Small intestine (tissue), 7 donors: ENCODE measurements around the gene DOCK2. TPM values are rescaled to one million over a fixed set of nuclear protein-coding genes. Genes with fewer than 3 reads are reported as not detected.
A peak's percentile ranks its signal among the peaks of the same experiment; 100 is the strongest.

Experiments used
- DNase-seq, 2 donors: peaks; one replicate each; pipeline versions ENCODE4 v3.0.0 to v3.0.0-alpha.2; 2013
- FAIRE-seq: peaks from 2 replicates; lab custom pipeline; 2012; peaks lifted over from hg19 to GRCh38; lab: Jason Lieb, UNC
- H3K27ac ChIP-seq, 3 donors: one replicate each; pipeline ENCODE4 v1.5.1; 2013; ENCODE audit warnings: low read length in 2 of 3, mild to moderate bottlenecking in 2 of 3, control low read depth in 1 of 3, inconsistent platforms in 1 of 3, low read depth in 1 of 3, moderate library complexity in 1 of 3
- H3K27me3 ChIP-seq, 3 donors: one replicate each; pipeline ENCODE4 v1.6.1; 2013; ENCODE audit warnings: low read length in 3 of 3, inconsistent platforms in 1 of 3; ENCODE audit not compliant: control insufficient read depth in 3 of 3, insufficient read depth in 3 of 3
- H3K36me3 ChIP-seq, 3 donors: one replicate each; pipeline ENCODE4 v1.6.1; 2013; ENCODE audit warnings: low read length in 3 of 3, inconsistent platforms in 1 of 3, low read depth in 1 of 3, mild to moderate bottlenecking in 1 of 3, moderate library complexity in 1 of 3; ENCODE audit not compliant: control insufficient read depth in 3 of 3, insufficient read depth in 2 of 3
- H3K4me1 ChIP-seq, 3 donors: one replicate each; pipeline ENCODE4 v1.6.1; 2013; ENCODE audit warnings: low read length in 2 of 3, inconsistent platforms in 1 of 3, low read depth in 1 of 3, mild to moderate bottlenecking in 1 of 3, moderate library complexity in 1 of 3; ENCODE audit not compliant: control insufficient read depth in 3 of 3, insufficient read depth in 2 of 3
- H3K4me3 ChIP-seq, 3 donors: one replicate each; pipeline ENCODE4 v1.5.1; 2013; ENCODE audit warnings: low read length in 3 of 3, control low read depth in 1 of 3, inconsistent platforms in 1 of 3, low read depth in 1 of 3, mild to moderate bottlenecking in 1 of 3, moderate library complexity in 1 of 3
- H3K9me3 ChIP-seq, 2 donors: one replicate each; pipeline ENCODE4 v1.6.1; 2013; ENCODE audit warnings: low read depth in 1 of 2, low read length in 1 of 2; ENCODE audit not compliant: control insufficient read depth in 2 of 2, insufficient read depth in 1 of 2
- WGBS, 3 donors: extraction: QIAGEN DNeasy Blood & Tissue Kit; methylation state at CpG; one replicate each; pipeline ENCODE4 v1.1.7; 2013; 5-methylcytosine and 5-hydroxymethylcytosine counted together
- polyA plus RNA-seq, 4 donors: library from polyadenylated mRNA; stranded (reverse) in 3 of 4; unstranded in 1 of 4; fragments of 200-250 nt in 3 of 4; fragments of 120-200 nt in 1 of 4; gene quantifications; one replicate each; pipeline versions ENCODE4 v1.2.1 to v1.2.3, GENCODE V29; 2013
- donor health status: healthy with polysubstance abuse.
- donor health status: control.
- donor health status: control.
- donor health status: Bipolar disorder and iron deficiency.
- donor health status: healthy.

The DOCK2 gene
- polyA plus RNA-seq, 4 donors = 1.3 to 5.9 (median 3.0) TPM

DNA sequence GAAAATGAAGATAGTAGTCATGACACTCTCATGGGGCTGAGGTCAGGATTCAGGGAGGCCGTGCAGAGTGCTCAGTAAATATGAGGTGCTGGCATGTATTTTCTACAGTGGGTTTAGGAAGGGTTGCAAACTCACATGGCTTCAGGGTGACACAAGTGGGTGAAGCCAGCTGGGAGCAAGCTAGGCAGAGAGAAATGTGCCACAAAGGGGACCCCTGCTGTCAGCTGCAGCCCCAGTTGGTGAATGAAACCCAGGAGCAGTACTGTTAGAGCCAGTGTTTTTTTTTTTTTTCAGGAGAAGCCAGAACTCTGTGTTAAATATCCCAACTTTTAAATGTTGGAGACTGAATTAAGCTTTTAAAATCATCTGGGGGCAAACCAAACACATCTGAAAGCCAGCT lies 267.9 kb downstream of the DOCK2 start:
- no peaks in the 10 kb centered on the region for H3K27me3 ChIP-seq
- H3K9me3 ChIP-seq = no peaks in the 10 kb centered on the region
- no peak overlapping the region for H3K4me3 ChIP-seq
- 33 to 81% (median 73%) methylated on average over 1 of the region's 1 CpG for WGBS, 3 donors
- H3K4me1 ChIP-seq = no peaks in the 10 kb centered on the region
- FAIRE-seq = no peak
- no peak for DNase-seq
- no peak overlapping the region for H3K27ac ChIP-seq
- H3K36me3 ChIP-seq = no peaks in the 10 kb centered on the region

DNA sequence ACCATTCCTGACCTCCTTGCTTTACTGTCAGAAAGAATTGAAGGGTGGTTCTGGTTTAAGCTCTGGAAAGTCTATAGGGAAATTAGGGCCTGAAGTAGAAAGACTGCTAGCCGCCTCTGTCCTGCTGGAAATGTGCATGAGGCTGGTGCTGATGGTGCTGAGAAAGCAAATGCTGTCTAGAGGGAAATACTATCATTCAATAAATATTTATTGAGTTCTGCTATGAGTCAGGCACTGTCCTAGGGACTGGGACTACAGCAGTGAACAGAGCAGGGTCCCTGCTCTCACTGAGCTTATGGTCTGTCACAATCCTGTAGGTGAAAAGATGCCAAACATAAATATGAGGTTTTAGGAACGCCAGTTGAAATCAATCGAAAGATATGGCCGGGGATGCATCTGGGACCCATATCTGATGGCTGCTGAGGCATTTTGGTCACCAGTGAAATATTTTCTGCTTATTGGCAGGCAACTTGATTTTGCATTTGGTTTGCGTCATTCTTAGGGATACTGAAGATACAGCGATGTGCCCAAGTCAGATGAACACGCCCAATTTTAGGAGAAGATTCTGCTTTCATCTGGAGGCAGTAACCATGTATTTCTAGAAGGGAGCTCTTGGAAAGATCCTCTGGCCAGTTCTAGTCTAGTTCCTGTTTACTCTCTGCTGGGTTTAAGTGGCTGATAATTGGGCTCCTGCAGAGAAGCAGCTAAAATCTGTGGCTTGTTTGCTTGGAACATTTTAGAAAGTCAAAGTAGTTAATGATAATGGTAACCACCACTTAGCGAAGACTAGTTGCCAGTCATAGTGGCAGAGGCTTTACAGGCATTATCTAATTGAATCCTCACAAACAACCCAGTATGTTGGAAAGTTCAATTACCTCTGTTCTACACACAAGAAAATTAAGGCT lies 269.9 kb downstream of the DOCK2 start:
- WGBS, 3 donors = 70 to 78% (median 77%) methylated on average over 8 of the region's 8 CpGs
- Histone ChIP-seq H3K27ac (no peak overlapping the region), H3K27me3 (no peaks in the 10 kb centered on the region), H3K9me3 (no peaks in the 10 kb centered on the region), H3K4me3 (no peak overlapping the region), H3K4me1 (no peaks in the 10 kb centered on the region), H3K36me3 (no peaks in the 10 kb centered on the region)
- DNase-seq (no peak), FAIRE-seq (no peak)

DNA sequence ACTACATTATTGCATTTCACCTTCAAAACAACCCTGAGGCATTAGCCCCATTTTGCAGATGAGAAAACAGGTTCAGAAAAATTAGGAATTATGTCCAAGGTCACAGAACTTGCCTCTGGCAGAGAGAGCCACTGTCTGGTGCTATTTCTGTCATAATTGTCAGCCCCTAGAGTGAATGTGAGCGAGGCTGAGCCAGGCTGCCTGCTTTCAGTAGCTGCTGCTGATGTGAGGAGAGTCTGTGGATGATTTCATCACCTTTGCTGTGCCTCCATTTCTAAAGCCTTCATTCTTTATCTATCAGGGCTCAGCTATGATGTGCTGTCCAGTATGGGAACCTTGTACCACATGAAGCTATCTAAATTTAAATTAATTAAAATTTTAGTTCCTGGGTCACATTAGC lies 271.8 kb downstream of the DOCK2 start:
- WGBS, 3 donors = 23 to 65% (median 46%) methylated on average over 1 of the region's 1 CpG
- H3K27ac ChIP-seq = no peak overlapping the region
- FAIRE-seq = no peak

DNA sequence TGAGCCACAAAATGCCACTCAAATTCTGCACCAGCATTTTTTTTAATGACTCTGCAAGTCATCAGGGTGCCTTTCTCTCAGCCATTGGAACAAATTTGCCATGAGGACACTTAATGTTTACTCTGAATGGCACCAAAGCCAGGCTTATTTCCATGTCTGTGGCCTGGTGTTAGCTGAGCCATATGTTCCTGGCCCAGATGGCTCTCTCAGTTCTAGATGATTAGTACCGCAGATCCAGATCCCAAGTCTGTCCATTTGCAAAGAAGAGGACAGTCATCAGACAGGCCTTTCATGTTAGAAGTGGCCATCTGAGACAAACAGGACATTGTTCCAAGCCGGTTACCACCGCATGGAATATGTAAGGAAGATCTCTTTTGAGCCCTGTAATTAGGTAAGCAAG lies 272.9 kb downstream of the DOCK2 start:
- no peak overlapping the region for H3K4me3 ChIP-seq
- H3K4me1 ChIP-seq = no peaks in the 10 kb centered on the region
- no peak overlapping the region for H3K27ac ChIP-seq
- FAIRE-seq = no peak
- DNase-seq = no peak
- WGBS, 3 donors = 76 to 94% (median 92%) methylated on average over 3 of the region's 3 CpGs
- H3K9me3 ChIP-seq = no peaks in the 10 kb centered on the region
- no peaks in the 10 kb centered on the region for H3K27me3 ChIP-seq
- no peaks in the 10 kb centered on the region for H3K36me3 ChIP-seq

More for the DNA sequence above, 271.8 kb downstream of the DOCK2 start:
- no peaks in the 10 kb centered on the region for H3K9me3 ChIP-seq
- H3K4me3 ChIP-seq = no peak overlapping the region
- H3K4me1 ChIP-seq = no peaks in the 10 kb centered on the region
- no peaks in the 10 kb centered on the region for H3K36me3 ChIP-seq
- no peak for DNase-seq
- no peaks in the 10 kb centered on the region for H3K27me3 ChIP-seq

DNA sequence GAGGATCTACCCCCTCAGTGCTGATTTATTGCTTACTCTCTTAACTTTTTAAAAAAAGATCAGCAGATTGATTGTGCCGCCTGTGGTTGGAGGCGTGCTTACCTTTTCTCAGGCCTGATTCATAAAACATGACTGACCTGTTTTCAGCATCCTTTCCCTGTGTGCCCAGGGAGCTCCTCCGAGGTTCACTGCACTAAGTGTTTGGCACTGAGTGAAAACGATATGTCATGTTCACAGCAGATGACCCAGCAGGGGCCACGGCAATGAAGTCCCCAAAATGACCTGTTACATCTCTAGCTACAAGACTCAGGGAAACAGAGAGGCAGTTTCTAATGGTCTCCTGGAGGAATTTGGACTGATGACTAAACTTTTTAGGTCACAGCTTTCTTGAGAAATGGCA lies 273.3 kb downstream of the DOCK2 start:
- 73 to 89% (median 85%) methylated on average over 5 of the region's 5 CpGs for WGBS, 3 donors
- Histone ChIP-seq H3K27me3 (no peaks in the 10 kb centered on the region), H3K36me3 (no peaks in the 10 kb centered on the region), H3K4me3 (no peak overlapping the region), H3K9me3 (no peaks in the 10 kb centered on the region), H3K27ac (no peak overlapping the region), H3K4me1 (no peaks in the 10 kb centered on the region)
- FAIRE-seq = no peak
- no peak for DNase-seq

DNA sequence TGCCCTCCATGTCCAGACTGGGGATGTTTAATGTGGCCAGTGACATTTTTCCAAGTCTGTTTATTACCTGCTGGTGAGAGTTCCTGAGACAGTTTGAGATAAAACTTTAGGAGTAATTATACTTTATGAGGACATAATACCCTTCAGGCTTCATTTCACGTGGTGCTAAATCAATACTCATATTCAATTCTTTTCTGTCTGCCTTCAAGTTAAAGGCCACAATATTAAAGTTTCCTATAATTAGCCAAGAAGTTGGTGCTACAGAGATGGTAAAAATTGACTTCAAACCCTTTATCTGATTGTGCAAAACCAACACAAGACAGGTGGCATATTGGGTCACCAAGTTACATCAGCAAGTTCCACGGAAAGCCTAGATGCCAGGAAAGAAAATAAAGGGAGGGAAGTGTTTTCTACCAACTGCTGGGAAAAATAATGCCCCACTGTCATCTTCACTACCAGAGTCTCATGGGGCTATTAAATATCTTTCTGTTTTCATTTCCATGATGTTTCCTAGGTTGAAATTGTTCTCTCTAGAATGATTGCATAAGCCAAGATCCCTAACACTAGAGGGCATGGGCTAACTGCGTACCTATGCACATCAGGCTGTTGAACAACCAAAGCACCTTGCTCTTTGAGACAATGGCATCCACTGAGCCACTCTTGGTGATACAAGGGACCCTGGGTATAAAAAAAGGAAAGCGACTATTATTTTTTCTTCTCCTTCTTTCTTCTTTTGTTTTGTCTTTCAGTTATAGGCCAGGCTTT lies 274.6 kb downstream of the DOCK2 start:
- Histone ChIP-seq H3K9me3 (no peaks in the 10 kb centered on the region), H3K27ac (no peak overlapping the region), H3K27me3 (no peaks in the 10 kb centered on the region), H3K4me3 (no peak overlapping the region), H3K4me1 (no peaks in the 10 kb centered on the region), H3K36me3 (no peaks in the 10 kb centered on the region)
- WGBS, 3 donors = 55 to 81% (median 71%) methylated on average over 4 of the region's 4 CpGs
- FAIRE-seq (no peak), DNase-seq (no peak)

DNA sequence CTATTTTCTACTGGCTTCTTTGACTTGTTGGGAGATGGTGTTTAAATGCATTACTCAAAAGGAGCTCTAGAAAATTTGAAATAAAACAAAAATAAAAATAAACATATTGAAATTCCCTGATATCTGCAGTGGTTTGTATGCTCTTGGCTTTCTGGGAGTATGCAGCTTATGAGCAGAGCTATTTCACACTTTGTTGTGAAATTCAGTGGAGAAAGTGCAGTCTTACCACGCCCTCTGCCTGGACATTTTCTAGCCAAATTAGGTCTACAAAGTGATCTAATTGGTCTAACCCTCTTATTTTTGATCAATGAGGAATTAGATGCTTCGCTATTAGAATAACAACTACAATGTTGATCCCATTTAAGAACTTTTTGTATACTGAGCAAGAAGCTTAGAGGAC lies 276.4 kb downstream of the DOCK2 start:
- H3K9me3 ChIP-seq = no peaks in the 10 kb centered on the region
- 58 to 85% (median 74%) methylated on average over 2 of the region's 2 CpGs for WGBS, 3 donors
- FAIRE-seq = no peak

DNA sequence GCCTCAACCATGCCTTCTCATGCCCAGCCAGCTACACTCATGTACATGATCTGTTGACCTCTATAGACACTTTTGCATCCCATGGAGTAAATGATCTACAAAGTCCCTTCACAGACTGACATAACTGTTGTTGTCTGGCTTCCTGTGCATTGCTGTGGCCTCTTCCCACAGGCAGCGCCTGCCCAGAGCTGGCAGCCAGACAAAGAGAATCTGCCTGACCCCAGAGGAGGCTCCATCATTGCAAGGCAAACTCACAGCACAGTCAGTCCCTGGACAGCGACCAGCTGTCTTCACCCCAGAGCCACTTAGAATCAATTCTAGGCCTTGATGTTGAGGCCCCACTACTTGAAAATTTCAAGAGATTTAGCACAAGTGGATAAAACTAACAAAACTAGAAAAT lies 277.7 kb downstream of the DOCK2 start:
- DNase-seq (peak in 1 of 2 donors; percentile 21), FAIRE-seq (no peak)
- H3K36me3 ChIP-seq = no peaks in the 10 kb centered on the region
- H3K9me3 ChIP-seq = no peaks in the 10 kb centered on the region
- no peaks in the 10 kb centered on the region for H3K4me1 ChIP-seq
- 45 to 71% (median 59%) methylated on average over 2 of the region's 2 CpGs for whole genome bisulfite sequencing, 3 donors
- no peak overlapping the region for H3K4me3 ChIP-seq
- no peaks in the 10 kb centered on the region for H3K27me3 ChIP-seq
- H3K27ac ChIP-seq = no peak overlapping the region

More for the DNA sequence above, 276.4 kb downstream of the DOCK2 start:
- no peak overlapping the region for H3K27ac ChIP-seq
- H3K4me3 ChIP-seq = no peak overlapping the region
- DNase-seq = no peak
- no peaks in the 10 kb centered on the region for H3K27me3 ChIP-seq
- H3K4me1 ChIP-seq = no peaks in the 10 kb centered on the region
- H3K36me3 ChIP-seq = no peaks in the 10 kb centered on the region
